GM19468 (cell line): ENCODE measurements around the gene MYH2.
"Not testable (repeated sequence)": the region's sequence is repeated elsewhere in the genome, so short reads cannot be mapped to it uniquely, and the experiment has no call there.

ENCODE experiments used
- ATAC-seq: cut with Tn5 transposase; IDR thresholded peaks from one replicate; pipeline ENCODE4 v1.9.1; 2021; ENCODE audit warnings: mild to moderate bottlenecking, moderate library complexity, moderate number of reproducible peaks; ENCODE audit not compliant: unreplicated experiment; ENCODE audit errors: extremely low read depth

Gene MYH2

GRCh38 chr17:10549096-10549842 lies at the start of gene MYH2:
Gene MYH2 (minus strand): TSS chr17:10549658. CDS start chr17:10547920, 1,738 bp downstream.
- ATAC-seq, result no peak

GRCh38 chr17:10598621-10599020 lies 49.2 kb upstream of the MYH2 start:
- ATAC-seq, result no peak

- ATAC-seq, result no peak
Observed at GRCh38 chr17:10589553-10590145, 40.2 kb upstream of the MYH2 start.

GRCh38 chr17:10585529-10585928 lies 36.1 kb upstream of the MYH2 start:
- no peak for ATAC-seq

- no peak for ATAC-seq
Observed at GRCh38 chr17:10583834-10584233, 34.4 kb upstream of the MYH2 start.

GRCh38 chr17:10579270-10579669 lies 29.8 kb upstream of the MYH2 start:
- ATAC-seq, result no peak

- ATAC-seq, result no peak
Observed at GRCh38 chr17:10574324-10574723, 24.9 kb upstream of the MYH2 start.

GRCh38 chr17:10563991-10564660 lies 14.7 kb upstream of the MYH2 start:
- ATAC-seq, result no peak

GRCh38 chr17:10558049-10558448 lies 8.6 kb upstream of the MYH2 start:
- no peak for ATAC-seq

- no peak for ATAC-seq
Observed at GRCh38 chr17:10557422-10557821, 8.0 kb upstream of the MYH2 start.

GRCh38 chr17:10556301-10557005 lies 7.0 kb upstream of the MYH2 start:
- ATAC-seq, result no peak

GRCh38 chr17:10550014-10550413 lies 556 bp upstream of the MYH2 start:
- ATAC-seq, result no peak

GRCh38 chr17:10547351-10547750 lies 2.1 kb downstream of the MYH2 start:
- no peak for ATAC-seq

GRCh38 chr17:10543486-10543885 lies 6.0 kb downstream of the MYH2 start:
- ATAC-seq, result not testable (repeated sequence)

GRCh38 chr17:10541179-10541578 lies 8.3 kb downstream of the MYH2 start:
- ATAC-seq, result not testable (repeated sequence)

GRCh38 chr17:10532026-10532425 lies 17.4 kb downstream of the MYH2 start:
- ATAC-seq, result no peak

- no peak for ATAC-seq
Observed at GRCh38 chr17:10527419-10527818, 22.0 kb downstream of the MYH2 start.

- ATAC-seq, result no peak
Observed at GRCh38 chr17:10526517-10526916, 22.9 kb downstream of the MYH2 start.

GRCh38 chr17:10523064-10523463 lies 26.4 kb downstream of the MYH2 start:
- no peak for ATAC-seq

- ATAC-seq, result no peak
Observed at GRCh38 chr17:10521949-10522348, 27.5 kb downstream of the MYH2 start.
